Gastroesophageal sphincter (tissue), 4 donors: ENCODE results near the gene PRKN. TPM values are rescaled to one million over a fixed set of nuclear protein-coding genes. Genes with fewer than 3 reads are reported as not detected.

Experiments
- ATAC-seq: fragments of 150-250 bp; one replicate; pipeline ENCODE4 v1.9.1; 2016; ENCODE audit warnings: mild to moderate bottlenecking, moderate library complexity
- H3K27ac ChIP-seq, 4 donors: fragments of 200-600 bp; sonication (generic) in 3 of 4; 1 replicate in 3 of 4; 2 replicates in 1 of 4; pipeline ENCODE4 v1.5.1; 2016 to 2019
- H3K27me3 ChIP-seq: fragments of 200-600 bp; sonication (generic); one replicate; pipeline ENCODE4 v1.5.1; 2019
- H3K36me3 ChIP-seq, 2 donors: fragments of 200-600 bp; sonication (generic); one replicate each; pipeline ENCODE4 v1.5.1; 2019; ENCODE audit warnings: control low read depth in 1 of 2
- H3K4me1 ChIP-seq, 3 donors: fragments of 200-600 bp; sonication (generic); 1 replicate in 2 of 3; 2 replicates in 1 of 3; pipeline ENCODE4 v1.5.1; 2016 to 2019; ENCODE audit warnings: control low read depth in 2 of 3
- H3K4me3 ChIP-seq, 2 donors: fragments of 200-600 bp; sonication (generic); one replicate each; pipeline ENCODE4 v1.5.1; 2019; ENCODE audit warnings: mild to moderate bottlenecking in 1 of 2, moderate library complexity in 1 of 2
- H3K9me3 ChIP-seq, 3 donors: fragments of 200-600 bp; sonication (generic); one replicate each; pipeline ENCODE4 v1.5.1; 2017 to 2019; ENCODE audit warnings: control low read depth in 2 of 3
- CTCF ChIP-seq, 4 experiments: fragments of 200-600 bp in 2 of 4; fragments of 450-650 bp in 2 of 4; sonication (generic) in 1 of 4; IDR thresholded peaks; one replicate each; pipeline ENCODE4 v1.5.1; 2017 to 2019; ENCODE audit warnings: antibody characterized with exemption in 4 of 4, mild to moderate bottlenecking in 2 of 4, moderate library complexity in 2 of 4
- EP300 ChIP-seq: sonication (generic); formaldehyde crosslinking; IDR thresholded peaks from one replicate; pipeline ENCODE4 v1.6.1; 2017; ENCODE audit warnings: antibody characterized with exemption, mild to moderate bottlenecking
- POLR2A ChIP-seq, 2 donors: fragments of 450-650 bp; IDR thresholded peaks; one replicate each; pipeline ENCODE4 v1.6.1; 2017; ENCODE audit warnings: antibody characterized with exemption in 2 of 2, mild to moderate bottlenecking in 2 of 2, moderate library complexity in 1 of 2
- POLR2AphosphoS5 ChIP-seq: sonication (generic); formaldehyde crosslinking; IDR thresholded peaks from one replicate; pipeline ENCODE4 v1.6.1; 2017; ENCODE audit warnings: antibody characterized with exemption
- WGBS, 2 donors: methylation state at CpG; one replicate each; pipeline ENCODE4 v1.1.5; 2018; ENCODE audit warnings: low coverage in 1 of 2; 5-methylcytosine and 5-hydroxymethylcytosine counted together
- total RNA-seq, 4 donors: library from RNA; depleted of rRNA; stranded (reverse); fragments of >200 nt; gene quantifications; one replicate each; pipeline ENCODE4 v1.1.0, GENCODE V29; 2016

The PRKN gene
- total RNA-seq, 4 donors from 2014 or later: 8.4 to 58.6 (median 25.8) TPM

- peaks cover 0 to 4% (median 0%) of the 10 kb centered on the region in 3 donors for H3K4me1 ChIP-seq
- peaks cover 0 to 11% (median 0%) of the 10 kb centered on the region in 3 donors for H3K9me3 ChIP-seq
- no peak overlapping the region for H3K27ac ChIP-seq
- 69% methylated on average over 9 of the region's 9 CpGs; no CpG with 5 or more reads in 1 of the 2 donors for WGBS, 2 donors
- no peak for TF ChIP-seq CTCF (IDR thresholded peaks at IDR 0.05)
- no peak for TF ChIP-seq POLR2A (IDR thresholded peaks at IDR 0.05)
- TF ChIP-seq POLR2AphosphoS5: no peak
- no peak for TF ChIP-seq EP300
- H3K36me3 ChIP-seq: no peaks in the 10 kb centered on the region
- H3K4me3 ChIP-seq: no peak overlapping the region
- no peak for ATAC-seq
- H3K27me3 ChIP-seq: no peaks in the 10 kb centered on the region
Observed at GRCh38 chr6:161395716-161396231, 1331.8 kb downstream of the PRKN start.

GRCh38 chr6:161394437-161394836 is 1333.1 kb downstream of the PRKN start:
- Histone ChIP-seq H3K9me3 (peaks cover 0 to 9% (median 0%) of the 10 kb centered on the region in 3 donors), H3K27me3 (no peaks in the 10 kb centered on the region), H3K27ac (no peak overlapping the region), H3K4me1 (peaks cover 0 to 4% (median 0%) of the 10 kb centered on the region in 3 donors), H3K36me3 (no peaks in the 10 kb centered on the region), H3K4me3 (no peak overlapping the region)
- TF ChIP-seq POLR2A (IDR thresholded peaks at IDR 0.05): no peak
- ATAC-seq: no peak
- 80 to 90% methylated on average over 5 of the region's 5 CpGs for WGBS, 2 donors

- Histone ChIP-seq H3K4me1 (peaks cover 0 to 4% (median 0%) of the 10 kb centered on the region in 3 donors), H3K36me3 (no peaks in the 10 kb centered on the region), H3K9me3 (peaks cover 0 to 4% (median 0%) of the 10 kb centered on the region in 3 donors), H3K4me3 (no peak overlapping the region), H3K27ac (no peak overlapping the region), H3K27me3 (no peaks in the 10 kb centered on the region)
- peak; percentile 81 for ATAC-seq
- 3 to 5% methylated on average over 7 of the region's 7 CpGs for WGBS, 2 donors
- TF ChIP-seq POLR2AphosphoS5: no peak
- peak; percentile 31 to 71 (median 62) for TF ChIP-seq CTCF (IDR thresholded peaks at IDR 0.05)
Observed at GRCh38 chr6:161393839-161394364, 1333.7 kb downstream of the PRKN start.

- Histone ChIP-seq H3K27me3 (no peaks in the 10 kb centered on the region), H3K4me1 (peaks cover 0 to 4% (median 0%) of the 10 kb centered on the region in 3 donors), H3K27ac (no peak overlapping the region), H3K9me3 (peaks cover 0 to 3% (median 0%) of the 10 kb centered on the region in 3 donors), H3K36me3 (no peaks in the 10 kb centered on the region), H3K4me3 (no peak overlapping the region)
- WGBS, 2 donors: 62 to 72% methylated on average over 3 of the region's 3 CpGs
- TF ChIP-seq EP300: no peak
- TF ChIP-seq CTCF (IDR thresholded peaks at IDR 0.05): no peak
- TF ChIP-seq POLR2A (IDR thresholded peaks at IDR 0.05): no peak
- TF ChIP-seq POLR2AphosphoS5: no peak
- no peak for ATAC-seq
Observed at GRCh38 chr6:161393292-161393691, 1334.3 kb downstream of the PRKN start.

GRCh38 chr6:161389756-161390155 is 1337.8 kb downstream of the PRKN start:
- H3K9me3 ChIP-seq: peaks cover 0 to 3% (median 0%) of the 10 kb centered on the region in 3 donors
- H3K36me3 ChIP-seq: no peaks in the 10 kb centered on the region
- H3K4me1 ChIP-seq: peaks cover 0 to 4% (median 0%) of the 10 kb centered on the region in 3 donors
- no peak overlapping the region for H3K4me3 ChIP-seq
- no peak overlapping the region for H3K27ac ChIP-seq
- 82 to 93% methylated on average over 2 to 3 of the region's 3 CpGs for WGBS, 2 donors
- TF ChIP-seq POLR2AphosphoS5 (no peak), EP300 (no peak), CTCF (IDR thresholded peaks at IDR 0.05) (no peak), POLR2A (IDR thresholded peaks at IDR 0.05) (no peak)
- no peaks in the 10 kb centered on the region for H3K27me3 ChIP-seq
- ATAC-seq: no peak
